Activated naive CD4-positive, alpha-beta T cell treated with anti-CD3 and anti-CD28 coated beads, Interleukin-2, amount 50 U/mL, for 72 hours (primary cell): ENCODE measurements around the gene FCHO1. TPM values are rescaled to one million over a fixed set of nuclear protein-coding genes. Genes with fewer than 3 reads are reported as not detected.

Experiments used
- ATAC-seq, 2 donors: fragments of 150-1000 bp; cut with Tn5 transposase; 2 replicates each; pipeline ENCODE4 v1.10.0; 2021; ENCODE audit warnings: mild to moderate bottlenecking in 2 of 2, moderate library complexity in 2 of 2
- DNase-seq, 2 donors: peaks; one replicate each; pipeline ENCODE4 v3.0.0; 2021 to 2022; ENCODE audit warnings: low spot score in 2 of 2
- H3K27ac Mint-ChIP-seq, 2 donors: one replicate each; pipeline ENCODE4 v1.8.0; 2022; ENCODE audit warnings: mild to moderate bottlenecking in 2 of 2, mixed read lengths in 2 of 2
- H3K36me3 Mint-ChIP-seq, 2 donors: one replicate each; pipeline ENCODE4 v1.8.0; 2022; ENCODE audit warnings: mixed read lengths in 2 of 2
- H3K9me3 Mint-ChIP-seq, 2 donors: one replicate each; pipeline ENCODE4 v1.8.0; 2022; ENCODE audit warnings: mixed read lengths in 2 of 2
- total RNA-seq, 2 donors: library from RNA; stranded (reverse); gene quantifications; one replicate each; pipeline ENCODE4 v1.2.3, GENCODE V29; 2022

Gene FCHO1
- total RNA-seq, 2 donors from 2014 or later = 62.0 to 81.4 TPM

- DNase-seq (peak in 1 of 2 donors; percentile 40), ATAC-seq (peak in 1 of 2 donors; percentile 46)
- Mint-ChIP-seq H3K9me3 (no peaks in the 10 kb centered on the region), H3K36me3 (peaks cover 0 to 11% of the 10 kb centered on the region in 2 donors), H3K27ac (peak overlapping the region in 1 of 2 donors; percentile 81)
Measured at GRCh38 chr19:17725422-17726078, 25.7 kb upstream of the FCHO1 start.

DNA sequence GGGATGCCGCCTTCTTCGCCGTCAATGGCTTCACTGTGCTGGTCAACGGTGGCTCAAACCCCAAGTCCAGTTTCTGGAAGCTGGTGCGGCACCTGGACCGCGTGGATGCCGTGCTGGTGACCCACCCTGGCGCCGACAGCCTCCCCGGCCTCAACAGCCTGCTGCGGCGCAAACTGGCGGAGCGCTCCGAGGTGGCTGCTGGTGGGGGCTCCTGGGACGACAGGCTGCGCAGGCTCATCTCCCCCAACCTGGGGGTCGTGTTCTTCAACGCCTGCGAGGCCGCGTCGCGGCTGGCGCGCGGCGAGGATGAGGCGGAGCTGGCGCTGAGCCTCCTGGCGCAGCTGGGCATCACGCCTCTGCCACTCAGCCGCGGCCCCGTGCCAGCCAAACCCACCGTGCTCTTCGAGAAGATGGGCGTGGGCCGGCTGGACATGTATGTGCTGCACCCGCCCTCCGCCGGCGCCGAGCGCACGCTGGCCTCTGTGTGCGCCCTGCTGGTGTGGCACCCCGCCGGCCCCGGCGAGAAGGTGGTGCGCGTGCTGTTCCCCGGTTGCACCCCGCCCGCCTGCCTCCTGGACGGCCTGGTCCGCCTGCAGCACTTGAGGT lies 25.0 kb upstream of the FCHO1 start:
- Mint-ChIP-seq H3K27ac (no peak overlapping the region), H3K9me3 (no peaks in the 10 kb centered on the region), H3K36me3 (peaks cover 3 to 16% of the 10 kb centered on the region in 2 donors)
- ATAC-seq (no peak), DNase-seq (no peak)

- DNase-seq (no peak), ATAC-seq (no peak)
- Mint-ChIP-seq H3K36me3 (peaks cover 6 to 20% of the 10 kb centered on the region in 2 donors), H3K9me3 (no peaks in the 10 kb centered on the region), H3K27ac (no peak overlapping the region)
Measured at GRCh38 chr19:17726964-17727773, 24.1 kb upstream of the FCHO1 start.

- peaks cover 6 to 20% of the 10 kb centered on the region in 2 donors for H3K36me3 Mint-ChIP-seq
- no peaks in the 10 kb centered on the region for H3K9me3 Mint-ChIP-seq
- DNase-seq (no peak), ATAC-seq (no peak)
- H3K27ac Mint-ChIP-seq = no peak overlapping the region
Measured at GRCh38 chr19:17727843-17728242, 23.4 kb upstream of the FCHO1 start.

DNA sequence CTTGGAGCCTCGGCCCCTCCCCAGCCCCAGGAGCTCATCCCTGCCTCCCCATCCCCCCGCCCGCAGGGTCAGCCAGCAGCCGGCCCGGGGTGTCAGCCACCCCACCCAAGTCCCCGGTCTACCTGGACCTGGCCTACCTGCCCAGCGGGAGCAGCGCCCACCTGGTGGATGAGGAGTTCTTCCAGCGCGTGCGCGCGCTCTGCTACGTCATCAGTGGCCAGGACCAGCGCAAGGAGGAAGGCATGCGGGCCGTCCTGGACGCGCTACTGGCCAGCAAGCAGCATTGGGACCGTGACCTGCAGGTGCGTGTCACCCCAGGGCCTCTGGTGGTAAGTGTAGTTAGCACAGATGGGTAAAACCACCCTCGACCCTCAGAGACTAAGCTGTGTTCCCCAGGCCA lies 18.1 kb upstream of the FCHO1 start:
- DNase-seq (no peak), ATAC-seq (no peak)
- Mint-ChIP-seq H3K27ac (peak overlapping the region in 1 of 2 donors; percentile 6), H3K36me3 (peaks cover 6 to 16% of the 10 kb centered on the region in 2 donors), H3K9me3 (no peaks in the 10 kb centered on the region)

DNA sequence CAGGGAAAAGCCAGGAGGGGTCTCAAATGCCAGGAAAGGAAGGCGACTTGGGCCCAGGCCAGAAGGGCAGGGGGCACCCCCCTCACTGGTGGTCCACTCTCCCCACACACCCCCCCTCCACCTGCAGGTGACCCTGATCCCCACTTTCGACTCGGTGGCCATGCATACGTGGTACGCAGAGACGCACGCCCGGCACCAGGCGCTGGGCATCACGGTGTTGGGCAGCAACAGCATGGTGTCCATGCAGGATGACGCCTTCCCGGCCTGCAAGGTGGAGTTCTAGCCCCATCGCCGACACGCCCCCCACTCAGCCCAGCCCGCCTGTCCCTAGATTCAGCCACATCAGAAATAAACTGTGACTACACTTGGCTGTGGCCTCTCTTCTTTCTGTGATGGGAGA lies 17.1 kb upstream of the FCHO1 start:
- DNase-seq = no peak
- peak in 1 of 2 donors; percentile 6 for ATAC-seq
- Mint-ChIP-seq H3K36me3 (peaks cover 6 to 16% of the 10 kb centered on the region in 2 donors), H3K27ac (peak overlapping the region in 1 of 2 donors; percentile 6), H3K9me3 (no peaks in the 10 kb centered on the region)

DNA sequence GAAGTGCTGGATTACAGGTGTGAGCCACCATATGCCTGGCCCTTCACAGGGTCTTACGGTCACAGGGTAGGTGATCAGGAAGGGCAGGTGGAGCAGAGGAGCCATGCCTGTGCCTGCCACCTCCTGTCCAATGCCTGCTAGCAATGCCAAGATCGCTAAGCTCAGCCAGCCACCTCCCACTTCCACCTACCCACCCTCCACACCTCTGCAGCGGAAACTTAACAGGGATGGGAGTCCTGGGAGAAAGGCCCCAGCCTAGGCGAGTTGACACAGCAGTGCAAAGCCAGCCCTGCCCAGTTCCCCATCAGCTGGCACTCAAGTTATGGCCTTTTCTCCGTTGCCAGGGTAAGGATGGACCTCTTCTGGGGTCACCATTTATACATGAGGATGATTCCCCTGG lies 15.9 kb upstream of the FCHO1 start:
- no peak for DNase-seq
- ATAC-seq = no peak
- Mint-ChIP-seq H3K27ac (no peak overlapping the region), H3K9me3 (no peaks in the 10 kb centered on the region), H3K36me3 (peaks cover 6 to 12% of the 10 kb centered on the region in 2 donors)

DNA sequence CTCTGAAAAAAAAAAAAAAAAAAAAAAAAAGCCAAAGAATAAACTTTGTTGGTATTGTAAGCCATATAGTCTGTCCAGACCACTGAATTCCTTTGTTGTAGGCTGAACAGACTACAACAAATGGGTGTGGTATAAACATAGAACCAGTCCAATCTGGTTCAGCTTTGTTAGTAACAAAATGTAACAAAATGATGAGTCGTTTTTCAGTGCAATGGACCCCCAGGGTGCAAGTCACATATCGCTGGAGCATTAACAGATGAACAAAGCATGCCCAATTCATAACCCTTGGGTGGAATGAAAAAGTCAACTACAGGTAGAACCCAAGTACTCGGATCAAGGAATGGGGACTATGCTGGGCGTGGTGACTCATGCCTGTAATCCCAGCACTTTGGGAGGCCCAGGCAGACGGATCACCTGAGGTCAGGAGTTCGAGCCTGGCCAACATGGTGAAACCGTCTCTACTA lies 13.6 kb upstream of the FCHO1 start:
- no peaks in the 10 kb centered on the region for H3K9me3 Mint-ChIP-seq
- ATAC-seq (no peak), DNase-seq (no peak)
- H3K36me3 Mint-ChIP-seq = no peaks in the 10 kb centered on the region
- no peak overlapping the region for H3K27ac Mint-ChIP-seq

GRCh38 chr19:17739121-17739875 lies 12.0 kb upstream of the FCHO1 start:
- H3K9me3 Mint-ChIP-seq = no peaks in the 10 kb centered on the region
- peak overlapping the region in 1 of 2 donors; percentile 22 for H3K27ac Mint-ChIP-seq
- no peak for ATAC-seq

DNA sequence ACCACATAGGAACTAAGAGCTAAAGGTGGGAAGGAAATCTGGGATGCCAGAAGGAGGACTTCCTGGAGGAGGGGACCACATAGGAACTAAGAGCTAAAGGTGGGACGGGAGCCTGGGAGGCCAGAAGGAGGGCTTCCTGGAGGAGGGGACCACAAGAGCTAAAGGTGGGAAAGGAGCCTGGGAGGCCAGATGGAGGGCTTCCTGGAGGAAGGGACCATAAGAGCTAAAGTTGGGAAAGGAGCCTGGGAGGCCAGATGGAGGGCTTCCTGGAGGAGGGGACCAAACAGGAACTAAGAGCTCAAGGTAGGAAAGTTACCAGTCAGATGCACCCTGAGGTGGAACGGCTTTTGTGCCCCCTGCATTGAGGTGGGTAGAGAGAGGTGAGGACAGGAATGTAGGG lies 9.8 kb upstream of the FCHO1 start:
- Mint-ChIP-seq H3K27ac (peak overlapping the region in 1 of 2 donors; percentile 58), H3K9me3 (no peaks in the 10 kb centered on the region), H3K36me3 (no peaks in the 10 kb centered on the region)
- ATAC-seq (no peak), DNase-seq (no peak)

More at GRCh38 chr19:17739121-17739875, 12.0 kb upstream of the FCHO1 start:
- DNase-seq = no peak
- no peaks in the 10 kb centered on the region for H3K36me3 Mint-ChIP-seq

GRCh38 chr19:17743874-17744580 lies 7.2 kb upstream of the FCHO1 start:
- H3K27ac Mint-ChIP-seq = peak overlapping the region; percentile 46 to 77
- DNase-seq = no peak

GRCh38 chr19:17747205-17748098 lies 3.8 kb upstream of the FCHO1 start:
- ATAC-seq = peak; percentile 85 to 93
- H3K27ac Mint-ChIP-seq = no peak overlapping the region
- peaks cover 10 to 15% of the 10 kb centered on the region in 2 donors for H3K36me3 Mint-ChIP-seq
- no peaks in the 10 kb centered on the region for H3K9me3 Mint-ChIP-seq
- peak; percentile 96 for DNase-seq

More at GRCh38 chr19:17743874-17744580, 7.2 kb upstream of the FCHO1 start:
- no peak for ATAC-seq
- no peaks in the 10 kb centered on the region for H3K9me3 Mint-ChIP-seq
- no peaks in the 10 kb centered on the region for H3K36me3 Mint-ChIP-seq

DNA sequence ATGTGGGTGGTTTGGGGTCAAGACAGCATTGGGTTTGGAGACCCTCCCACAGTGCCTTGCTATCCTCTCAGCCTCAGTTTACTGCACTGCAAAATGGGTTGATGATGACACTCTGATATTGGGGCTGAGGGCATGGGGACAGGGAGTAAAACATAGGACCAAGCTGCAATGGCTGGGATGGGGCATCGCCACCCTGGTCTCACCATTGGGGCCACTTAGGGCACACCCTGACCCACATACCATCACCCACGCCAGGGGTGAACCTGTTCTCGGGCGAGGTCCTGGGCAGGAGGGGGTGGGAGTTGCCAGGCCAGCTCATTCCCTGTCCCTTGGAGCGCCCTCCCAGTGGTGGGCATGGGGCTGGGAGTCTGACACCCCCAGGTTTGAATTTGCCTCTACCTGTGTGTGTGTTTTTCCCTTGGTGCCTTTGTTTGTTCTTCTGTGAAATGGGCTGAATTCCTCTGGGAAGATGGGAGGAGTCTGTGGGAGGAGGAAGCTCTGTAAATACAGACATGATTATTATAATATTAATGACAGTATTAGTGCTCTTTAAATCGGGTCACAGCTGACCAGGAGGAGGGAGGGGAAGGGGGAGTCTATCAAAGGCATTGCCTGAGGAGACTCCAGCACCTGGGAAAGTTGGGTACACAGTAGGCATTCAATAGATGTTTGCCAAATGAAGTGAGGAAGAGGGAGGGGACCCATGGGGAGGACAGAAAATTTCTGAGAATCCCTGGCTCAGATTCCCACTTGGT lies 2.2 kb upstream of the FCHO1 start:
- DNase-seq (no peak), ATAC-seq (no peak)
- Mint-ChIP-seq H3K9me3 (no peaks in the 10 kb centered on the region), H3K36me3 (peaks cover 11 to 15% of the 10 kb centered on the region in 2 donors), H3K27ac (peak overlapping the region in 1 of 2 donors; percentile 92)

GRCh38 chr19:17749912-17750317 lies 1.4 kb upstream of the FCHO1 start:
- H3K9me3 Mint-ChIP-seq = no peaks in the 10 kb centered on the region
- ATAC-seq (no peak), DNase-seq (peak in 1 of 2 donors; percentile 70)
- peaks cover 15 to 20% of the 10 kb centered on the region in 2 donors for H3K36me3 Mint-ChIP-seq
- H3K27ac Mint-ChIP-seq = peak overlapping the region; percentile 92 to 98
